NCI-H460 (cell line): Measurements from ENCODE around the gene ZGLP1. TPM values are rescaled to one million over a fixed set of nuclear protein-coding genes. Genes with fewer than 3 reads are reported as not detected.

Source experiments
- DNase-seq: peaks from one replicate; pipeline ENCODE4 v3.0.0-alpha.2; 2016; ENCODE audit warnings: low read depth; ENCODE audit errors: extremely low read depth
- total RNA-seq: library from RNA; depleted of rRNA; stranded (reverse); fragments of >200 nt; shearing (Covaris generic); gene quantifications from 2 replicates; pipeline ENCODE4 v1.2.3, GENCODE V29; 2014

Gene ZGLP1
- total RNA-seq, 1 experiment from 2014 or later, result 2.8 TPM

DNA sequence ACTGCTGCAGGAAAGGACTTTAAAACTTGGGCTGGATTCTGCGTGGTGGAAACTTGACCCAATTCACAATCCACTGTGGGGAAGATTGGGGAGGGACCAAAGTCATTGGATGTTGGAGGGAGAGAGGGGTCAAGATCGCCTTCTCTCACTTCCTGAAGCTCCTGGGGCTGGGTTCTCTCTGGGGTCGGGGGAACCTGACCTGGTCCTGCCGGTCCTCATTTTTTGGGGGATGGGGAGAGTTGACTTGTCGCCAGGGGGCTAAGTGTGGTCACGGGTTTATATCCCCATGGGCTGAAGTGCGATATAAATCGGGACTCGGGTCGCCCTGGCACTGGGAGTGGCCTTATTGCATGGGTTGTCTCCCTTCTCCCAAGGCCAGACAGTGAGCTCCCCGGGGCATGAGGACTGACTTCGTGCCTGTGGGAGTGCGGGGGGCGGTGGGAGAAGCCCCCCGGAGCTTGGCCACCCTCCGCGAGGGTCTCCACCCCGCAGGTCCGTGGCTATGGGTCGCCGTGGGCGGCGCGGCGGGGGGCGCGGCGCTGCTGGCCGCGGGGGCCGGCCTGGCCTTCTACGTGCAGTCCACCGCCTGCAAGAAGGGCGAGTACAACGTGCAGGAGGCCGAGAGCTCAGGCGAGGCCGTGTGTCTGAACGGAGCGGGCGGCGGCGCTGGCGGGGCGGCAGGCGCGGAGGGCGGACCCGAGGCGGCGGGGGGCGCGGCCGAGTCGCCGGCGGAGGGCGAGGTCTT lies 13.6 kb downstream of the ZGLP1 start:
- DNase-seq, result no peak

DNA sequence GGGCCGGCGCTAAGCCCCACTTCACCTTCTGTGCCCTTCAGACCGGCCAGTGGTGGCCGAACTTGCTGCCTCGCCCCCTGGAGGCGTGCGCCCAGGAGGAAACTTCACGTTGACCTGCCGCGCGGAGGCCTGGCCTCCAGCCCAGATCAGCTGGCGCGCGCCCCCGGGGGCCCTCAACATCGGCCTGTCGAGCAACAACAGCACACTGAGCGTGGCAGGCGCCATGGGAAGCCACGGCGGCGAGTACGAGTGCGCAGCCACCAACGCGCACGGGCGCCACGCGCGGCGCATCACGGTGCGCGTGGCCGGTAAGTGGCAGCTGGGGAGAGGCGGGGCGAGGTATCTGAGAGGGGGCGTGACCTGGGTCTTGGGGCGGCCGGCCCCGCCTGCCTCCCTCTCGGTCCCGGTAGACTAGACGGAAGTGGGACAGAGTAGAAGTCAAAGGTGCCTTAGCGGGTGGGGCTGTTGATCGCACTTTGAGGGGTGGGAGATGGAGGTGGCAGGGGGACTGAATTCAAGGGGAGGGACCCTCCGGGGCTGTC lies 14.2 kb downstream of the ZGLP1 start:
- DNase-seq, result no peak

DNA sequence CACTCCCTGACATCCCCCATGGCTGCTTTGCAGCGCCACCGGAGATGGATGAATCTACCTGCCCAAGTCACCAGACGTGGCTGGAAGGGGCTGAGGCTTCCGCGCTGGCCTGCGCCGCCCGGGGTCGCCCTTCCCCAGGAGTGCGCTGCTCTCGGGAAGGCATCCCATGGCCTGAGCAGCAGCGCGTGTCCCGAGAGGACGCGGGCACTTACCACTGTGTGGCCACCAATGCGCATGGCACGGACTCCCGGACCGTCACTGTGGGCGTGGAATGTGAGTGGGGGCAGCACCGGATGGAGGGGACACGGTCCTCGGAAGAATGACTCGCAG lies 15.3 kb downstream of the ZGLP1 start:
- no peak for DNase-seq

GRCh38 chr19:10293637-10294367 lies 15.8 kb downstream of the ZGLP1 start:
- no peak for DNase-seq

- DNase-seq, result no peak
These were observed 16.6 kb downstream of the ZGLP1 start for GRCh38 chr19:10292789-10293636.

DNA sequence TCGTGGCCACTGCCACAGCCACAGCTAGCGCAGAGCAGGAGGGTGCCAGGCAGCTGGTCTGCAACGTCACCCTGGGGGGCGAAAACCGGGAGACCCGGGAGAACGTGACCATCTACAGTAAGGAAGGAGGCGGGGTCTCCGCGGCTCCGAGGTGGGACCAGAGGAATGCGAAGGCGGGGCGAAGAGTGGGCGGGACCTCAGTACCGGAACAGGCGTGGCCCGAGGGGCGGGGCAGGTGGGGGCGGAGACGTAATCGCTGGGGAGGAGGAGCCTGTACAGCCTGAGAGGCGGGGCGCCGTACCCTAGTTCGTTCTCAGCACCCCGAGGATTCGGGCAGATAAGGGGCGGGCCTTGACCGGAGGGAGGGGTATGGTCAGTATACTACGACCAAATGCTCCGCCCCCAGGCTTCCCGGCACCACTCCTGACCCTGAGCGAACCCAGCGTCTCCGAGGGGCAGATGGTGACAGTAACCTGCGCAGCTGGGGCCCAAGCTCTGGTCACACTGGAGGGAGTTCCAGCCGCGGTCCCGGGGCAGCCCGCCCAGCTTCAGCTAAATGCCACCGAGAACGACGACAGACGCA lies 17.3 kb downstream of the ZGLP1 start:
- DNase-seq, result no peak

DNA sequence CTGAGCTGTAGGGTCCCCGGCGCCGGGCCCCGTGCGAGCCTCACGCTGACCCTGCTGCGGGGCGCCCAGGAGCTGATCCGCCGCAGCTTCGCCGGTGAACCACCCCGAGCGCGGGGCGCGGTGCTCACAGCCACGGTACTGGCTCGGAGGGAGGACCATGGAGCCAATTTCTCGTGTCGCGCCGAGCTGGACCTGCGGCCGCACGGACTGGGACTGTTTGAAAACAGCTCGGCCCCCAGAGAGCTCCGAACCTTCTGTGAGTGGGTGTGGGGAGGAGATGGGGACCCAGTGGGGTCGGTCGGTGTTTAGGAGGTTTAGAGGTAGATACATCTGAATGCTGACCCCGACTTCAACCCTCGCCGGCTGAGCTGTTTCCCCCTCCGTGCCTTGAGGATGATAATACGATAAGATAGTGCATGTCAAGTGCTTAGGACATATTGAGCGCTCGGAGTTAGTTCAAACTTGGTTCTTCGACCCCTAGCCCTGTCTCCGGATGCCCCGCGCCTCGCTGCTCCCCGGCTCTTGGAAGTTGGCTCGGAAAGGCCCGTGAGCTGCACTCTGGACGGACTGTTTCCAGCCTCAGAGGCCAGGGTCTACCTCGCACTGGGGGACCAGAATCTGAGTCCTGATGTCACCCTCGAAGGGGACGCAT lies 17.9 kb downstream of the ZGLP1 start:
- DNase-seq, result no peak

DNA sequence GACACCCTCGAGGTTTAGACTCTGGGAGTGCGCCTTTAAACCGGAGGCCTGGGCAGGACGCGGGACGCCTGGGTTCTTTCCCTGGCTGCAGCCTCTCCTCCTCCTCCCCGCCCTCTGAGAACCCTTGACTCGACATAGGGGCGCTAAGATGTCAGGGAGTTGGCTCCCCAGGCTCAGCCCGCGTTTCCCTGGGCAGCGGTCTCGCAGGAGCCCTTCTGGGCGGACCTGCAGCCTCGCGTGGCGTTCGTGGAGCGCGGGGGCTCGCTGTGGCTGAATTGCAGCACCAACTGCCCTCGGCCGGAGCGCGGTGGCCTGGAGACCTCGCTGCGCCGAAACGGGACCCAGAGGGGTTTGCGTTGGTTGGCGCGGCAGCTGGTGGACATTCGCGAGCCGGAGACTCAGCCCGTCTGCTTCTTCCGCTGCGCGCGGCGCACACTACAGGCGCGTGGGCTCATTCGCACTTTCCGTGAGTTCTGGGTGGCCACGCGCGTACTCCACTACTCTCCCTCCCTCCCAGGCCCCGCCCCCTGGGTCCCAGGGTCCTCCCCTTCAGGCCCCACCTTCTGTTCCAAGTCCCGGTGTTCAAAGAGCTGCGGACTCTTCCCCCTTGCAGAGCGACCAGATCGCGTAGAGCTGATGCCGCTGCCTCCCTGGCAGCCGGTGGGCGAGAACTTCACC lies 18.6 kb downstream of the ZGLP1 start:
- no peak for DNase-seq

- no peak for DNase-seq
These were observed 19.2 kb downstream of the ZGLP1 start for GRCh38 chr19:10290357-10290875.

- DNase-seq, result no peak
These were observed 19.7 kb downstream of the ZGLP1 start, which contains the start of gene ICAM5 for GRCh38 chr19:10289836-10290356. Gene ICAM5, plus strand, starts transcription at chr19:10289952. Its CDS starts 92 bp downstream, at chr19:10290044.

GRCh38 chr19:10289167-10289835 lies 20.3 kb downstream of the ZGLP1 start:
- peak; percentile 24 for DNase-seq

DNA sequence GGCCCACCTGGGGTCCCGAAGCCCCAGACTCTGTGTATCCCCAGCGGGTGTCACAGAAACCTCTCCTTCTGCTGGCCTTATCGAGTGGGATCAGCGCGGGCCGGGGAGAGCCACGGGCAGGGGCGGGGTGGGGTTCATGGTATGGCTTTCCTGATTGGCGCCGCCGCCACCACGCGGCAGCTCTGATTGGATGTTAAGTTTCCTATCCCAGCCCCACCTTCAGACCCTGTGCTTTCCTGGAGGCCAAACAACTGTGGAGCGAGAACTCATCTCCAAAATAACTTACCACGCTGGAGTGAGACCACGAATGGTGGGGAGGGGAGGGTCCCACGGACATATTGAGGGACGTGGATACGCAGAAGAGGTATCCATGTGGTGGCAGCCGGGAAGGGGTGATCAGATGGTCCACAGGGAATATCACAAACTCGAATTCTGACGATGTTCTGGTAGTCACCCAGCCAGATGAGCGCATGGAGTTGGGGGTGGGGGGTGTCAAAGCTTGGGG lies 20.9 kb downstream of the ZGLP1 start:
- DNase-seq, result peak; percentile 58

DNA sequence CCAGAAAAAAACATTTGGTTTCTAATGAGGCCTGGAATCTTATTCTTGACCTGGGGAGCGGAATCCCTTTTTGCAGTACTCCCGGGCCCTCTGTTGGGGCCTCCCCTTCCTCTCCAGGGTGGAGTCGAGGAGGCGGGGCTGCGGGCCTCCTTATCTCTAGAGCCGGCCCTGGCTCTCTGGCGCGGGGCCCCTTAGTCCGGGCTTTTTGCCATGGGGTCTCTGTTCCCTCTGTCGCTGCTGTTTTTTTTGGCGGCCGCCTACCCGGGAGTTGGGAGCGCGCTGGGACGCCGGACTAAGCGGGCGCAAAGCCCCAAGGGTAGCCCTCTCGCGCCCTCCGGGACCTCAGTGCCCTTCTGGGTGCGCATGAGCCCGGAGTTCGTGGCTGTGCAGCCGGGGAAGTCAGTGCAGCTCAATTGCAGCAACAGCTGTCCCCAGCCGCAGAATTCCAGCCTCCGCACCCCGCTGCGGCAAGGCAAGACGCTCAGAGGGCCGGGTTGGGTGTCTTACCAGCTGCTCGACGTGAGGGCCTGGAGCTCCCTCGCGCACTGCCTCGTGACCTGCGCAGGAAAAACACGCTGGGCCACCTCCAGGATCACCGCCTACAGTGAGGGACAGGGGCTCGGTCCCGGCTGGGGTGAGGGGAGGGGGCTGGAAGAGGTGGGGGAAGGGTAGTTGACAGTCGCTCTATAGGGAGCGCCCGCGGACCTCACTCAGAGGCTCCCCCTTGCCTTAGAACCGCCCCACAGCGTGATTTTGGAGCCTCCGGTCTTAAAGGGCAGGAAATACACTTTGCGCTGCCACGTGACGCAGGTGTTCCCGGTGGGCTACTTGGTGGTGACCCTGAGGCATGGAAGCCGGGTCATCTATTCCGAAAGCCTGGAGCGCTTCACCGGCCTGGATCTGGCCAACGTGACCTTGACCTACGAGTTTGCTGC lies 22.5 kb downstream of the ZGLP1 start, which contains the start of gene ICAM4:
Gene ICAM4 (plus strand): TSS at position 153 of the 935 bp plus-strand sequence. CDS start 58 bp downstream, at position 211.
- no peak for DNase-seq

GRCh38 chr19:10285393-10285792 lies 24.2 kb downstream of the ZGLP1 start:
- no peak for DNase-seq

GRCh38 chr19:10284960-10285278 lies 24.7 kb downstream of the ZGLP1 start:
- no peak for DNase-seq

- no peak for DNase-seq
These were observed 25.3 kb downstream of the ZGLP1 start for GRCh38 chr19:10284065-10284959.
